ENCODE data around the gene ZNF282.

ZNF282 gene

GRCh38 chr7:149194799-149195179, 557 bp upstream of the ZNF282 start:
- DNase-seq, result no peak

- no peak for DNase-seq
Measured at GRCh38 chr7:149196151-149196704, 882 bp downstream of the ZNF282 start.

GRCh38 chr7:149196705-149197171, 1.4 kb downstream of the ZNF282 start:
- DNase-seq, result no peak

GRCh38 chr7:149197675-149198074, 2.3 kb downstream of the ZNF282 start:
- no peak for DNase-seq

GRCh38 chr7:149198161-149198816, 2.9 kb downstream of the ZNF282 start:
- no peak for DNase-seq

- DNase-seq, result no peak
Measured at GRCh38 chr7:149199234-149199995, 4.1 kb downstream of the ZNF282 start.

- no peak for DNase-seq
Measured at GRCh38 chr7:149202831-149203231, 7.5 kb downstream of the ZNF282 start.

- DNase-seq, result no peak
Measured at GRCh38 chr7:149205690-149206381, 10.5 kb downstream of the ZNF282 start.

GRCh38 chr7:149207324-149208035, 12.1 kb downstream of the ZNF282 start:
- no peak for DNase-seq

- no peak for DNase-seq
Measured at GRCh38 chr7:149209518-149210269, 14.3 kb downstream of the ZNF282 start.

- no peak for DNase-seq
Measured at GRCh38 chr7:149210551-149210950, 15.2 kb downstream of the ZNF282 start.

GRCh38 chr7:149214020-149214720, 18.8 kb downstream of the ZNF282 start:
- DNase-seq, result no peak

- no peak for DNase-seq
Measured at GRCh38 chr7:149216402-149216801, 21.1 kb downstream of the ZNF282 start.

GRCh38 chr7:149217570-149217969, 22.2 kb downstream of the ZNF282 start:
- DNase-seq, result no peak

- DNase-seq, result no peak
Measured at GRCh38 chr7:149218469-149219420, 23.4 kb downstream of the ZNF282 start.

- no peak for DNase-seq
Measured at GRCh38 chr7:149220534-149220933, 25.2 kb downstream of the ZNF282 start.

- no peak for DNase-seq
Measured at GRCh38 chr7:149223176-149223575, 27.8 kb downstream of the ZNF282 start.

GRCh38 chr7:149223761-149224160, 28.4 kb downstream of the ZNF282 start:
- no peak for DNase-seq

GRCh38 chr7:149224352-149224751, 29.0 kb downstream of the ZNF282 start:
- DNase-seq, result no peak

GRCh38 chr7:149225106-149225505, 29.8 kb downstream of the ZNF282 start:
- DNase-seq, result no peak

Measured in NCI-H187 treated with DMSO at 0.1 percent for 48 hours (cell line).